Stomach (tissue), 4 donors: Measurements from ENCODE around the gene CNTN6.

ENCODE experiments used
- EP300 ChIP-seq: sonication (generic); formaldehyde crosslinking; IDR thresholded peaks from one replicate; pipeline ENCODE4 v1.6.1; 2017; ENCODE audit warnings: antibody characterized with exemption
- POLR2A ChIP-seq, 4 donors: fragments of 450-650 bp; IDR thresholded peaks; one replicate each; pipeline ENCODE4 v1.6.1; 2016; ENCODE audit warnings: antibody characterized with exemption in 4 of 4, control low read depth in 2 of 4, mild to moderate bottlenecking in 1 of 4, moderate library complexity in 1 of 4
- POLR2AphosphoS5 ChIP-seq, 3 donors: sonication (generic); formaldehyde crosslinking; IDR thresholded peaks; one replicate each; pipeline ENCODE4 v1.6.1; 2016; ENCODE audit warnings: antibody characterized with exemption in 3 of 3
- TF ChIP-seq, protein P1 (sequence below), 7 experiments: fragments of 450-650 bp in 4 of 7; fragments of 200-600 bp in 3 of 7; sonication (generic) in 3 of 7; IDR thresholded peaks; one replicate each; pipeline ENCODE4 v1.5.1; 2016 to 2019; ENCODE audit warnings: antibody characterized with exemption in 7 of 7, control low read depth in 2 of 7, mild to moderate bottlenecking in 1 of 7

DNA sequence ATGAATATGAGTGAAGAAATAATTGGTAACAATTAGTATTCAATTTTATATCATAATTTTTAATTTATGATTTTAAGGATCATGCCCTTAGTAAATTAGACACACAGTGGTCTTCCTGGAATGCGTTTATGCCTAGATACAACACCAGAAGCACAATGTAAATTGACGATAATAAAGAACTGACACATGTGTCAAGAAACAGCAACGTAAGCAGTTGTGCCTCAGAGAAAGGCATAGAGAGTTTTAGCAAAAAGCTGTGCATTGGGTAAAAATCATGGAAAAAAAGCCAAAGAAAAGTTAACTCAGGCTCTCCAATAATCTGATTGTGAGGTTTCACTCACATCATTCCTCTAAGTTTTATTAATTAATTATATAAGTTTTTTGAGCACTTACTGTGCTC is 37.0 kb upstream of the CNTN6 start:
- TF ChIP-seq POLR2AphosphoS5 (IDR thresholded peaks at IDR 0.05) (no peak), POLR2A (IDR thresholded peaks at IDR 0.05) (no peak), EP300 (no peak)
- TF ChIP-seq, protein P1, sequence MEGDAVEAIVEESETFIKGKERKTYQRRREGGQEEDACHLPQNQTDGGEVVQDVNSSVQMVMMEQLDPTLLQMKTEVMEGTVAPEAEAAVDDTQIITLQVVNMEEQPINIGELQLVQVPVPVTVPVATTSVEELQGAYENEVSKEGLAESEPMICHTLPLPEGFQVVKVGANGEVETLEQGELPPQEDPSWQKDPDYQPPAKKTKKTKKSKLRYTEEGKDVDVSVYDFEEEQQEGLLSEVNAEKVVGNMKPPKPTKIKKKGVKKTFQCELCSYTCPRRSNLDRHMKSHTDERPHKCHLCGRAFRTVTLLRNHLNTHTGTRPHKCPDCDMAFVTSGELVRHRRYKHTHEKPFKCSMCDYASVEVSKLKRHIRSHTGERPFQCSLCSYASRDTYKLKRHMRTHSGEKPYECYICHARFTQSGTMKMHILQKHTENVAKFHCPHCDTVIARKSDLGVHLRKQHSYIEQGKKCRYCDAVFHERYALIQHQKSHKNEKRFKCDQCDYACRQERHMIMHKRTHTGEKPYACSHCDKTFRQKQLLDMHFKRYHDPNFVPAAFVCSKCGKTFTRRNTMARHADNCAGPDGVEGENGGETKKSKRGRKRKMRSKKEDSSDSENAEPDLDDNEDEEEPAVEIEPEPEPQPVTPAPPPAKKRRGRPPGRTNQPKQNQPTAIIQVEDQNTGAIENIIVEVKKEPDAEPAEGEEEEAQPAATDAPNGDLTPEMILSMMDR (IDR thresholded peaks at IDR 0.05), result no peak
